ENCODE measurements around the gene FAM90A26. TPM values are rescaled to one million over a fixed set of nuclear protein-coding genes. Genes with fewer than 3 reads are reported as not detected.
"Not testable (repeated sequence)": the region's sequence is repeated elsewhere in the genome, so short reads cannot be mapped to it uniquely, and the experiment has no call there.

FAM90A26 gene
- not detected in 2 replicates for total RNA-seq (2014; rRNA removed; shearing (Covaris generic))
- polyA plus RNA-seq (2015; cell fraction: cytosol; rRNA removed): not detected in 2 replicates
- polyA plus RNA-seq (2015; cell fraction: nucleus; rRNA removed): not detected in 2 replicates

GRCh38 chr4:9169791-9170459 is at the start of gene FAM90A26:
Gene FAM90A26, plus strand, starts transcription at chr4:9170409. Its CDS starts 2,764 bp downstream, at chr4:9173173.
- DNase-seq (ENCODE audit: low read depth, low spot score); in situ Hi-C loops (cut with HindIII; ENCODE audit: low pct_unique_long_range_greater_than_20kb, low sequenced_read_pairs): not testable (repeated sequence)

GRCh38 chr4:9122711-9123110 is 47.5 kb upstream of the FAM90A26 start:
- DNase-seq (ENCODE audit: low read depth, low spot score); in situ Hi-C loops (cut with HindIII; ENCODE audit: low pct_unique_long_range_greater_than_20kb, low sequenced_read_pairs): not testable (repeated sequence)

- peak; percentile 2 for DNase-seq (ENCODE audit: low read depth, low spot score)
- in situ Hi-C loops (cut with HindIII; ENCODE audit: low pct_unique_long_range_greater_than_20kb, low sequenced_read_pairs): not testable (repeated sequence)
Observed at GRCh38 chr4:9123572-9124007, 46.6 kb upstream of the FAM90A26 start.

GRCh38 chr4:9125601-9126161 is 44.5 kb upstream of the FAM90A26 start:
- peak; percentile 17 for DNase-seq (ENCODE audit: low read depth, low spot score)
- in situ Hi-C loops (cut with HindIII; ENCODE audit: low pct_unique_long_range_greater_than_20kb, low sequenced_read_pairs): not testable (repeated sequence)

GRCh38 chr4:9131420-9131819 is 38.8 kb upstream of the FAM90A26 start:
- DNase-seq (ENCODE audit: low read depth, low spot score); in situ Hi-C loops (cut with HindIII; ENCODE audit: low pct_unique_long_range_greater_than_20kb, low sequenced_read_pairs): not testable (repeated sequence)

- in situ Hi-C loops (cut with HindIII; ENCODE audit: low pct_unique_long_range_greater_than_20kb, low sequenced_read_pairs); DNase-seq (ENCODE audit: low read depth, low spot score): not testable (repeated sequence)
Observed at GRCh38 chr4:9132849-9133248, 37.4 kb upstream of the FAM90A26 start.

- in situ Hi-C loops (cut with HindIII; ENCODE audit: low pct_unique_long_range_greater_than_20kb, low sequenced_read_pairs); DNase-seq (ENCODE audit: low read depth, low spot score): not testable (repeated sequence)
Observed at GRCh38 chr4:9134011-9134410, 36.2 kb upstream of the FAM90A26 start.

- DNase-seq (ENCODE audit: low read depth, low spot score); in situ Hi-C loops (cut with HindIII; ENCODE audit: low pct_unique_long_range_greater_than_20kb, low sequenced_read_pairs): not testable (repeated sequence)
Observed at GRCh38 chr4:9134556-9134955, 35.7 kb upstream of the FAM90A26 start.

GRCh38 chr4:9141050-9141449 is 29.2 kb upstream of the FAM90A26 start:
- DNase-seq (ENCODE audit: low read depth, low spot score); in situ Hi-C loops (cut with HindIII; ENCODE audit: low pct_unique_long_range_greater_than_20kb, low sequenced_read_pairs): not testable (repeated sequence)

- DNase-seq (ENCODE audit: low read depth, low spot score); in situ Hi-C loops (cut with HindIII; ENCODE audit: low pct_unique_long_range_greater_than_20kb, low sequenced_read_pairs): not testable (repeated sequence)
Observed at GRCh38 chr4:9142786-9143185, 27.4 kb upstream of the FAM90A26 start.

- in situ Hi-C loops (cut with HindIII; ENCODE audit: low pct_unique_long_range_greater_than_20kb, low sequenced_read_pairs): no loop called here
- DNase-seq (ENCODE audit: low read depth, low spot score): no peak
Observed at GRCh38 chr4:9143421-9144080, 26.7 kb upstream of the FAM90A26 start.

- no peak for DNase-seq (ENCODE audit: low read depth, low spot score)
- in situ Hi-C loops (cut with HindIII; ENCODE audit: low pct_unique_long_range_greater_than_20kb, low sequenced_read_pairs): no loop called here
Observed at GRCh38 chr4:9146967-9147366, 23.2 kb upstream of the FAM90A26 start.

- DNase-seq (ENCODE audit: low read depth, low spot score); in situ Hi-C loops (cut with HindIII; ENCODE audit: low pct_unique_long_range_greater_than_20kb, low sequenced_read_pairs): not testable (repeated sequence)
Observed at GRCh38 chr4:9147368-9147767, 22.8 kb upstream of the FAM90A26 start.

- in situ Hi-C loops (cut with HindIII; ENCODE audit: low pct_unique_long_range_greater_than_20kb, low sequenced_read_pairs): not testable (repeated sequence)
- DNase-seq (ENCODE audit: low read depth, low spot score): peak; percentile 6
Observed at GRCh38 chr4:9148611-9149409, 21.4 kb upstream of the FAM90A26 start.

GRCh38 chr4:9151809-9152179 is 18.4 kb upstream of the FAM90A26 start:
- in situ Hi-C loops (cut with HindIII; ENCODE audit: low pct_unique_long_range_greater_than_20kb, low sequenced_read_pairs); DNase-seq (ENCODE audit: low read depth, low spot score): not testable (repeated sequence)

GRCh38 chr4:9152180-9153007 is 17.8 kb upstream of the FAM90A26 start:
- DNase-seq (ENCODE audit: low read depth, low spot score): peak; percentile 96
- in situ Hi-C loops (cut with HindIII; ENCODE audit: low pct_unique_long_range_greater_than_20kb, low sequenced_read_pairs): not testable (repeated sequence)

All from SK-MEL-5 (cell line).